ENCODE results near the gene AGRP.

AGRP gene

GRCh38 chr16:67460168-67460567 lies 23.2 kb downstream of the AGRP start:
- peak overlapping the region; percentile 62 for H3K27ac ChIP-seq
- TF ChIP-seq, protein P1, sequence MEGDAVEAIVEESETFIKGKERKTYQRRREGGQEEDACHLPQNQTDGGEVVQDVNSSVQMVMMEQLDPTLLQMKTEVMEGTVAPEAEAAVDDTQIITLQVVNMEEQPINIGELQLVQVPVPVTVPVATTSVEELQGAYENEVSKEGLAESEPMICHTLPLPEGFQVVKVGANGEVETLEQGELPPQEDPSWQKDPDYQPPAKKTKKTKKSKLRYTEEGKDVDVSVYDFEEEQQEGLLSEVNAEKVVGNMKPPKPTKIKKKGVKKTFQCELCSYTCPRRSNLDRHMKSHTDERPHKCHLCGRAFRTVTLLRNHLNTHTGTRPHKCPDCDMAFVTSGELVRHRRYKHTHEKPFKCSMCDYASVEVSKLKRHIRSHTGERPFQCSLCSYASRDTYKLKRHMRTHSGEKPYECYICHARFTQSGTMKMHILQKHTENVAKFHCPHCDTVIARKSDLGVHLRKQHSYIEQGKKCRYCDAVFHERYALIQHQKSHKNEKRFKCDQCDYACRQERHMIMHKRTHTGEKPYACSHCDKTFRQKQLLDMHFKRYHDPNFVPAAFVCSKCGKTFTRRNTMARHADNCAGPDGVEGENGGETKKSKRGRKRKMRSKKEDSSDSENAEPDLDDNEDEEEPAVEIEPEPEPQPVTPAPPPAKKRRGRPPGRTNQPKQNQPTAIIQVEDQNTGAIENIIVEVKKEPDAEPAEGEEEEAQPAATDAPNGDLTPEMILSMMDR (conservative IDR thresholded peaks at IDR 0.05) = no peak

GRCh38 chr16:67459861-67460150 lies 23.5 kb downstream of the AGRP start:
- TF ChIP-seq, protein P1 (conservative IDR thresholded peaks at IDR 0.05) = no peak

GRCh38 chr16:67459066-67459860 lies 24.1 kb downstream of the AGRP start:
- peak overlapping the region; percentile 62 for H3K27ac ChIP-seq

More at GRCh38 chr16:67459861-67460150, 23.5 kb downstream of the AGRP start:
- peak overlapping the region; percentile 62 for H3K27ac ChIP-seq

GRCh38 chr16:67458121-67458641 lies 25.2 kb downstream of the AGRP start:
- TF ChIP-seq, protein P1 (conservative IDR thresholded peaks at IDR 0.05) = no peak
- peak overlapping the region; percentile 62; the same call in 1 of the 2 replicates for H3K27ac ChIP-seq

More at GRCh38 chr16:67459066-67459860, 24.1 kb downstream of the AGRP start:
- TF ChIP-seq, protein P1 (conservative IDR thresholded peaks at IDR 0.05) = no peak

DNA sequence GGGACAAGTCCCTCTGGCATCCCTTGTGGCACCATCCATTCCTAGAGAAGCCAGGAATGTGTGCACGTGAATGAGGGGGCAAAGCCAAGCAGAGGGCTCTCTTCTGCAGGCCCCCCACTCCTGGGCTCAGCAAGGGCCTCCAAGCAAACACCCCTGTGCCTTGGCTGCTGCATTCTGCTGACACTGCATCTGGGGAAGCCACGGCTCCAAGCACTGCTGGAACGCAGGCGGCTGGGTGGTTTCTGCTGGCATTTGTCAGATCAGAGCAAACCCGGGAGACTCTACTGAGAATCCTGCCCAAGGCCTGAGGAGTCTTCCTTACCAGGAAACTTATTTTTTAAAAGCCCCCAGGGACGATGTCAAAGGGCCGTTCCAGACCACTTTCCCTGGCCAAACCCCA lies 25.7 kb downstream of the AGRP start:
- TF ChIP-seq, protein P1 (conservative IDR thresholded peaks at IDR 0.05) = no peak
- peak overlapping the region; percentile 25; the same call in 1 of the 2 replicates for H3K27ac ChIP-seq

DNA sequence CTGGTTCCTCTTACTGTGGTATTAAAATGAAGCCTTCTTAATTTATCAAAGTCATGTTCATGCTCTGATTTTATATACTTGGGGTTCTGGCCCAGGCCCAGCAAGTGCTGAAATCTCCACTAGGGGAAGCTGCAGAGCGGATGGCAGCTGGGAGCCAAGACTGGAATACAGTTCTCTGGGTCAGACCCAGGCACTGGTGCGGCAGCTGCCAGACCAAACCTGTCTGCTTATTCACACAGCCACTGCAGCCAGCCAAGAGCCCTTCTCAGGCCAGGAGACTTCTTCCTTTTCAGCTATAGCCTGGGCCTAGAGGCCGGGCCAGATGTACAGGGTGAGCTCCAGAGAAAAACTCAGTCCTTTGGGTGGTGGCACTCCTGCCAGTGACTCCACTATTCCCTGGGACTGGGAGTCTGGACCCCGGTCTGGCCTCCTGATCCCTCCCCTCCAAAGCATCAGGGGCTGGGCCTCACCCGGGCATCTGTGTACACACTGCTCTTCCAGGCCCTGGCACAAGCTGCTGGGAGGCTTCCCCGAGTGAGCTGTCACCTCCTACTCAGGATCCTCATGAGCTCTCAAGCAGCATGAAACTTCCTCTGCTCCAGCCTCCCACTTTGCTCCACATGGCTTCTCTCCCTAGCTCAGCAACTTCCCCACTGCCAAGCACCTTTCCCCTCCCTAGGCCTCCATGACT lies 26.8 kb downstream of the AGRP start:
- TF ChIP-seq, protein P1 (conservative IDR thresholded peaks at IDR 0.05) = peak; percentile 33
- peak overlapping the region; percentile 25 for H3K27ac ChIP-seq

GRCh38 chr16:67454852-67455251 lies 28.5 kb downstream of the AGRP start:
- TF ChIP-seq, protein P1 (conservative IDR thresholded peaks at IDR 0.05) = no peak

More at GRCh38 chr16:67454852-67455251, 28.5 kb downstream of the AGRP start:
- no peak overlapping the region for H3K27ac ChIP-seq
